HG02763 (cell line): ENCODE measurements around the gene ZNF43.
"Not testable (repeated sequence)": the region's sequence is repeated elsewhere in the genome, so short reads cannot be mapped to it uniquely, and the experiment has no call there.

Source experiments
- ATAC-seq: cut with Tn5 transposase; IDR thresholded peaks from one replicate; pipeline ENCODE4 v1.9.1; 2021; ENCODE audit warnings: mild to moderate bottlenecking, moderate library complexity; ENCODE audit not compliant: unreplicated experiment

The ZNF43 gene

DNA sequence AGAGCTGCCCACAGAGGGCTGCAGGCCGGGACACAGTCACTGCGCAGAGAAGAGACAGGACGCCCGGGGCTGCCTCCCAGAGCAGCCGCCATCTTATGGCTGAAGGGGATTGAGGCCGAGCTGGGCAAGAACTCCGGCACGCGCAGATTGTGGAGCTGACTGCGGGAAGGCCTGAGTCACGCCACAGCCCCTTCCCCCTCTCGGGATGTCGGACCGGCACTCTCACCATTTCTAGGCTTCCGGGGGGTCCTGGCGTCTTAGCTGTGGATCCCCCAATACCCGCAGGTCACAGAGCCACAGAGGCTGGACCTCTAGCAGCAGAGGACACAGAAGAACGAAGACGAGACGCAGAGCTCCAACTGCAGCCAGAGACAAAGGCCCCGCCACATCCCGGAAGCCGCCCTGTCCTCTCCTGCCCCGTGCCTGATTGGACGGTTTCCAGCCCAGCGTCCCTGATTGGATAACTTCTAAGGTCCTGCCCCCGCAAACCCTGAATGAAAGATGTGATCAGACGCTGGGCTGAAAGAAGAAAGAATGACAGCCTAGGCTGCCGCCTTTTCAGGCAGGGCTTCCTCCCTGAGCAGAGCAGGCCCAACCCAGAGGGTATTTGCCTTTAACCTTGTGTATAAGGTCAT, at the start of gene ZNF43:
Gene ZNF43, minus strand, starts transcription at position 373 of the 635 bp plus-strand sequence. Its CDS starts 144 bp downstream, at position 229.
- ATAC-seq = peak; percentile 92

DNA sequence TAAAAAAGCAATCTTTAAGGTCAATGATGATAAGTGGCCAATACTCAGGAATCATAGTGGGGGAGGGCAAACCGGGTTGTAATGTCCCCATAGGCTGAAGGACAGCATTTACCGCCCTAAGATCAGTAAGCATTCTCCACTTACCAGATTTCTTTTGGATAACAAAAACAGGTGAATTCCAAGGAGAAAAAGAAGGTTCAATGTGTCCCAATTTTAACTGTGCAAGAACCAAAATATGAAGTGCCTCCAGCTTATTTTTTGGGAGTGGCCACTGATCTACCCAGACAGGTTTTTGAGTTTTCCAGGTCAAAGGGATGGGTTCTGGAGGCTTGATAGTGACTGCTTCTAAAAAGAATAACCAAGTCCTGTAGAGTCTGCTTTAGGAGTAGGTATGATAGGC, 49.5 kb upstream of the ZNF43 start:
- ATAC-seq = not testable (repeated sequence)

DNA sequence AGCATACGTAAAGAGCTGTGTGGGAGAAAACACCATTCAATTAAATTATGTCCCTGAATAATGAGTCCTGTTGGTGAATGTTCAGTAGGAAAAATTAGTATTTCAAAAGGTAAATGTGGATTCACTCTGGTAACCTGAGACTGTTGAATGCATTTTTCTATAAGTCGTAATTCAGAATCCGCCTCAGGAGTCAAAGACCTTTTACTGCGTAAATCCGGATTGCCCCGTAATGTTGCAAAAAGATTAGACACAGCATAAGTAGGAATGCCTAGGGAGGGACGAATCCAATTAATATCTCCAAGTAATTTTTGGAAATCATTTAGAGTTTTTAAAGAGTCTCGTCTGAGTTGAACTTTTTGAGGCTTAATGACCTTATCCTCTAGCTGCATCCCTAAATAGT, 48.8 kb upstream of the ZNF43 start:
- not testable (repeated sequence) for ATAC-seq

DNA sequence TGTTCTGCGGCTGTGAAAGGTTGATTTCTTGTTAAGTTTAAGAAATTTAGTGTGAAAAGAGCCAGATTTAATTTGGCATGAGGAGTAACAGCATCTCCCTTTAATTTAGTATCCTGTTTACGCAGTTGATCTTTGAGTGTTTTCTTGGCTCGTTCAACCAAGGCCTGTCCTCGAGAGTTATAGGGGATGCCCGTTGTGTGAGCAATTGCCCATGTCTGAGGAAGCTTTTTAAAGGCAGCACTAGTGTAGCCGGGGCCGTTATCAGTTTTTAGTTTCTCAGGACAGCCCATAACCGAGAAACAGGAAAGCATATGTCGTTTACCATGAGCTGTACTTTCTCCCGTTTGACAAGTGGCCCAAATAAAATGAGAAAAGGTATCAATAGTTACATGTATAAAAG, 47.5 kb upstream of the ZNF43 start:
- no peak for ATAC-seq

DNA sequence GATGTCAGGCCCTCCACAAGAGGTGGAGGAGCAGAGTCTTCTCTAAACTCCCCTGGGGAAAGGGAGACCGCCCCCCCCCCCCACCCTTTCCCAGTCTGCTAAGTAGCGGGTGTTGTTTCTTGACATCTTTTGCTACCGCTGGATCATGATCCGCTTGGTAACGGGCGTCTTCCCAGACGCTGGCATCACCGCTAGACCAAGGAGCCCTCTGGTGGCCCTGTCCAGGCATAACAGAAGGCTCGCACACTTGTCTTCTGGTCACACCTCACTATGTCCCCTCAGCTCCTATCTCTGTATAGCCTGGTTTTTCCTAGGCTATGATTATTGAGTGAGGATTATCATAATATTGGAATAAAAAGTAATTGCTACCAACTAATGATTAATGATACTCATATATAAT, 44.8 kb upstream of the ZNF43 start:
- ATAC-seq = not testable (repeated sequence)

DNA sequence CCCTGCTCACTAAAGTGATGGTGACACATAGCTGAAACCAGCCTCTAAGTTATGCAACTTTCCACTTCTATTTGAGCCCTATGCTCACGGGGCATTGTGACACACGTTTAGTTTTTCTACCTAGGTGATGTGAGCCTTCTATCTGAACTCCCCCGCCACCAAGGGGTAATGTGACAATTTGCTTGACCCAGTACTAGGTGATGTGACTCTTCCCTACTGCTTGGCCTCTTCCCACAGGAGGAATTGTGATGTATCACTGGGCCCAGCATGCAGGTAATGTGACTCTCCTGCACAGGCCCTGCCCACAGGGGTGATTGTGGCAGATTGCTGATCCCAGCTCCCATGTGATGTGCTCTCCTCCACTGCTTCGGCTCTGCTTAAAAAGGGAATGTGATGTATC, 42.7 kb upstream of the ZNF43 start:
- ATAC-seq = no peak

DNA sequence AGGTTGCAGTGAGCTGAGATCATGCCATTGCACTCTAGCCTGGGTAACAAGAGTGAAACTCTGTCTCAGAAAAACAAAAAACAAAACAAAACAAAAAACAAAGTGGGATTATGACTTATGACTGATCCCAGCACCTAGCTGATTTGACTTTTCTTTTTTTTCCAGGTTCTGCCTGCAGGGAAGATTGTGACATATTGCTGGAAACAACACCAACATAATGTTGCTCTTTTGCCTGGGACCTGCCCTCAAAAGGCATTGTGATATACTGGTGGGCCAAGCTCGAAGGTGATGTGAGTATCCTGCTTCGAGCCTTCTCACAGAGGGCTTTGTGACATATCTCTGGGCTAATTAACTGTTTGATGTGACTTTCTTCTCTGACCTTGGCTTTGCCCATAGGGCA, 42.0 kb upstream of the ZNF43 start:
- no peak for ATAC-seq

DNA sequence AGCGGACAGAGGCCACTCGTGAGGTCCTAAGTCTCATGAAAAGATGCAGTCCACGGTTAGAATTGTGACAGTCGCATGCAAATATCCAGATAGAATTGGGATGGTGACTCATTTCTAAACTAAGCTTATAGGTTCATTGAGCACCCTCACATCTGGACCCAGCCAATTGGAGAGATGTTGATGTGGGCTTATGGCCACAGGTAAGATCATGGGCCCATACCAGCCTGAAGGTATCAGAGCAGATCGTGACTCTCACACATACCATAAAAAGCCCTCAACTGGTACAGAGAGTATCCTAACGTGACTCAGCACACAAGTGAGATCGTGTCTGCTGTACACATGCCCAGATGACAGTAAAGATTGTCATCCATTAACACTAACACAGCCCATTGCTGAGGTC, 40.6 kb upstream of the ZNF43 start:
- not testable (repeated sequence) for ATAC-seq

DNA sequence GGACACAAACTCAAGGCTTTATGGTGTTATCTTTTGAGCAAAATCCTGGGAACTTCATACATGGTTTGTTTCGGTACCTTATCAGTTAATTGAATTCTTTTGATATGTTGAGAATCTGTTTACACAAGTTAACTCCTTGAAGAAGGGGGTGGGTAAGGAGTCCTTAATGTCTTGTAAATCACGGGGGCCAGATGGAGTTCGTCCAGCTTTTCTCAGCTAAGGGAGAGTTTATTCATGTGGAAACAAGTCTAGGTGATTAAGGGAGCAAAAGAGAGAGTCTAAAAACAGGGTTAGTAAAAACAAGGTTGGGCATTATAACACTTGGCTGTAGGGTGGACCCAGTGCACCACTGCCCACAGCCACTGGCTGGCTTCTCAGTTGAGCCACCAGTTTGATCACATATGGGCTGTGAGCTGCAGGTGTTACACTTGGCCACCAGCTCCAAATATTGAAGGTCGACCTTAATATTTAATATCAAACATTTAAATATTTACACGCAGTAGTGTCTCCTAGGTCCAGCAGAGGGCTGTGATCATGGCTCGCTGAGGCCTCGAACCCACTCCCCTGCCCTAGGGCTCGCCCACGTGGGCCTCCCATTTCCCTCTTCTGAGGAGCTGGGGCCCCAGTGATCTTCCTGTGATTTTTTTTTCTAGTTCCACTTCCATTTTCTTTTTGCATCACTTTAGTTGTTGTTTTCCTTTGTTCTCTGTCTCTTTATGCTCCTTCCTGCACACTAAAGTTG, 21.0 kb upstream of the ZNF43 start:
- ATAC-seq = no peak

DNA sequence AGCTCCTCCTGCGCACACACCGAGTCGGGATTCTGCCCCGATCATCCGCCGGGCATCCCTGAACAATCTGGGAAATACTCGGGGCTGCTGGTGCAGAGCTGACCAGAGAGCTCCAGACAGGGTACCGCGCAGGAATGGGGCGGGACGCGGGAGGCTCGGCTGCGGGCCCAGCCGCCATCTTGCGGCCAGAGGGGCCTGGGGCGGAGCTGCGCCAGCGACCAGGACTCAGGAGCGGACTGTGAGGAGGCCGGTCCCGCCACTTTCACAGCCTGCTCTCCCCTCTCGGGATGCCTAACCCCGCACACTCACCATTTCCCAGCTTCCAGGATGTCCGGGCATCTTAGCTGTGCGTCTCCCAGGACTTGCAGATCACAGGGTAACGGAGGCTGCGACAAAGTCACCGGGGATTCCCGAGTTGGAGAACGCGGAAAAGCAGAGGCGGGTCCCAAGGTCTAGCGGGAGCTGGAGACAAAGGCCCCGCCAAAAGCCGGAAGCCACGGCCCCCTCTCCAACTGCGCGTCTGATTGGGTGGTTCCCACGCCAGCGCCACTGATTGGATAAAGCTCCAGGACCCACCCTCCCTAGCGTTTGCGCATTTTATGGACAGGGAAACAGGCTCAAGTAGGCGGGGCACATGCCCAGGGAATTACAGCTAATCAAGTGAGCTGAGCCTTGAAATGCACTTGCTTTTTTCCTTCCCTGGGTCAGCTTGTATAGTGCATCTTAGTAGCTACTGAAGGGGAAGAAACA, 15.8 kb upstream of the ZNF43 start:
- ATAC-seq = peak; percentile 93

DNA sequence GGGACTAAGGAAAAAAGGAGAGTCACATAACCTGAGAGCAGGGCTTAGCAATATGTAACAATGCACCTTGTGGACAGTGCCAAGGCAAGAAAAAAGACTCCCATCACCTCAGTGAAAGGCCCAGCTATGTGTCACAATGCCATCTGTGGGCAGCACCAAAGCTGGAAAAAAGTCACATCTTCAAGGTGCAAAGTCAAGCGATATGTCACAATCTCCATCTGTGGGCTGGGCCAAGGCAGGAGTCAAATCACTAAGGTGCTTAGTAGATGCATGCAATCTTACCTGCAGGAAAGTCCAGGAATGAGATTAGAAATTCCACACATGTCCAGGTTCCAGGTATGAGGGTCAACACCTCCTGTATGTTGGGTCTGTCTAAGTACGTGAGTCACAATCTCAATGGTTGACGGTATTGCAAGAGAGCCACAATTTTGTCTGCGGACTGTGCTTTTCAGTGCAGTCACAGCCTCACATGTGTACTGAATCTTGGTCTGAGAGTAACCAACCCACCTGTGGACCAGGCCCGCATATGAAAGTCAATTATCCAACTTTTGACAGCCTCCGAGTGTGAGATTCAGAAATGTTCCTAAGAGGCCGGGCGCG, 14.8 kb upstream of the ZNF43 start:
- ATAC-seq = no peak

DNA sequence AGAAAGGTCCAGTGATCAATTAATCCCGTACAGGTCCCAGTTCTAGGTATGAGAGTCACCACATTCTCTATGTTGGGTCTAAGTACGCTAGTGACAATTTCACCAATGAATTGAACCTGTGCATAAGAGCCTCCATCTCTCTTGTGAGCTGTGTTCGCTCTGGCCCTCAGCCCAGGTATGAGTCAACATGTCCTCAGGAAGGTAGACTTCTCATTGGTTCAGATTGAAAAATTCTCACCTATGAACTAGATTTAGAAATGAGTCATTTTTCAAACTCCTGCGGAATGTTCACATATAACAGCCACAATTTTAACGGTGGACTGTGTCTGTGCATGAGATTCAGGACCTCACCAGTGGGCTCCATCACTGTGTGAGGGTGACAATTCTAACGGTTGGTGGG, 12.7 kb upstream of the ZNF43 start:
- ATAC-seq = no peak

DNA sequence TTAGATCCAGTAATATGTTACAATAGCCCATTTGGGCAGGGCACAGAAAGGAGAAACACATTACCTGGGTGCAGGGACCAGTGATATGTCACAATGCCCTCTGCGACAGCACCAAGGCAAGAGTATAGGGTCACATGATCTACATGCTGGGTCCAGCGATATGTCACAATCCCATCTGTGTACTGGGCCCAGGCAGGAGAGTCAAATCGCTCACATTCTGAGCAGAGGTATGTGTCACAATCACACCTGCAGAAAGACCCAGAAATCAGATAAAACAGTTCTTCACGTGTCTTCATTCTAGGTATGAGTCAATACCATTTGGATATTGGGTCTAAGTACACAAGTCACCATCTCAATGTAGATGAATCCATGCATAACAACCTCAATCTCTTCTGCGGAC, 7.1 kb upstream of the ZNF43 start:
- no peak for ATAC-seq

DNA sequence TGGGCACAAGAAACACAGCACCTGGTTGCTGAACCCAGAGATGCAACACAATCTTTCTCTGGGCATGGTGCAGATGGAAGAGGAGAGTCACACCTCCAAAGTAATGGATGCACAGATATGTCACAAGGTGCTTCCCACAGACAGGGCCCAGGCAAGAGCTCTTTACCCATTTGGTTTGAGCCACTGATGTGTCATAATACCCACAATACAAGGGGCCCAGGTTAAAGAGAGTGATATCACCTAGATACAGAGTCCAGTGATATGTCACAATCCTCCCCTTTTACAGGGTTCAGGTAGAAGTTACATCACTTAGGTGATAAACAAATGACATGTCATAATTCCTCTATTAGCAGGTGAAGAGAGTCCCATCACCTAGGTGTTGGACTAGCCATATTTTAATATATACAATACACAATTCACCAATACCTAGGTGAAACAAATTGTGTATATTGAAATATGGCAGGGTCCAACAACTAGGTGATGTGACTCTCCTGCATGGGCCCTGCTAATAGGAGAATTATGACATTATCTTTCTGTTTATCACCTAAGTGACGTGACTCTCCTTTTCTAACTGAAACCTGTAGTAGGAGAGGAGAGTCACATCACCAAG, 5.6 kb upstream of the ZNF43 start:
- no peak for ATAC-seq

DNA sequence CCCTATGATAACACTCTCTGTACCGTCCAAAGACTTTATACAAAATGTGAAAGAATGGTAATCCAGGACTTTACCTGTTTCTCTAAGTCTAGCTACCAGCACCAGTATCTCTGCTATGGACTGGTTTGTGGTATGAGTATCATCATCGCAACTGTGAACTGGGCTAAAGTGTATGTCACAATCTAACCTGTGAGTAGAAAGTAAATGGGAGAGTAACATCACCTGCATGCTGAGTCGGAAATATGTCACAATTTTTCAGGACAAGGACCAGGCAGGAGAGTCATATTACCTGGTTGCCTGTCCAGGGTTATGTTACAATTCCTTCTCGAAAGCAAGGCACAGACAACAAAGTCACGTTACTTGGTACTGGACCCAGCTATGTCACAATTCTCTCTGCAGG, 5.1 kb upstream of the ZNF43 start:
- ATAC-seq = no peak

DNA sequence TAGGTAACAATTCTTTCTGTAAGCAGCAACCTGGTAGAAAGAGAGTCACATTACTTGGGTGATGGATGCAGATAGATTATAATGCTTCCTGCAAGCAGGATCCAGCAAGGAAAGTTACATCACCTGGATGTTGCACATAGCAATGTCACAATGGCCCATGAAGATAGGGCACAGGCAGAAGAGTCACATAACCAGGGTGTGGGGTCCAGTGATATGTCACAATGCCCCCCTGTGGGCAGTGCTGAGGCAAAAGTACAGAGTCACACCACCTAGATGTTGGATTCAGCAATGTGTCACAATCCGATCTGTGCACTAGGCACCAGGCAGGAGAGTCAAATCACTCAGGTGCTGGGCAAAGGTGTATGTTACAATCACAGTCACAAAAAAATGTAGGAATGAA, 4.0 kb upstream of the ZNF43 start:
- ATAC-seq = no peak

DNA sequence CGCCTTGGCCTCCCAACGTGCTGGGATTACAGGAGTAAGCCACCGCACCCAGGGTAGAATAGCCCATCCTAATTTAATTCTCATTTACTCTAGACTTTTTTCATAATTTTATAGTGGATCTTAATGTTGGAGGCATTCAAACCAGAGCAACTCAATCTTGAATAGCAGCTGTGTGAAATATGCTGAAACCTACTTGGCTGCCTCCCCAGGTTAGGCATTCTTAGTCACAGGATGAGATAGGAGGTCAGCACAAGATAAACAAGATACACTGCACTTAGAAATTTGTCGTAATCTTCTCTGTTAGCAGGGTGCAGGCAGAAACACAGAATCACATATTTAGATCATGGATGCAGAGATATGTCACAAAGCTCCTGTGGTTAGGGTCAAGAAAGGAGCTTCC, 2.7 kb upstream of the ZNF43 start:
- no peak for ATAC-seq

DNA sequence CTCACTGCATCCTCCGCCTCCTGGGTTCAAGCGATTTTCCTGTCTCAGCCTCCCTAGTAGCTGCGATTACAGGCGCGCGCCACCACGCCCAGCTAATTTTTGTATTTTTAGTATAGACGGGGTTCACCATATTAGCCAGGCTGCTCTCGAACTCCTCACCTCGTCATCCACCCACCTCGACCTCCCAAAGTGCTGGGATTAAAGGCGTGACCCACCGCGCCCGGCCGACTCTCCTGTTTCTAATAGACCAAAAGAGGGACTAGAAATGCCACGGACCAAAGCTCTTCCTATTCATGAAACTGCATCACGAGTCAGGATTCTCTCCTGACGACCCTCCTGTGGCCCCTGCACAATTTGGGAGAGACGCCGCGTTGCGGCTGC, 563 bp downstream of the ZNF43 start:
- no peak for ATAC-seq

DNA sequence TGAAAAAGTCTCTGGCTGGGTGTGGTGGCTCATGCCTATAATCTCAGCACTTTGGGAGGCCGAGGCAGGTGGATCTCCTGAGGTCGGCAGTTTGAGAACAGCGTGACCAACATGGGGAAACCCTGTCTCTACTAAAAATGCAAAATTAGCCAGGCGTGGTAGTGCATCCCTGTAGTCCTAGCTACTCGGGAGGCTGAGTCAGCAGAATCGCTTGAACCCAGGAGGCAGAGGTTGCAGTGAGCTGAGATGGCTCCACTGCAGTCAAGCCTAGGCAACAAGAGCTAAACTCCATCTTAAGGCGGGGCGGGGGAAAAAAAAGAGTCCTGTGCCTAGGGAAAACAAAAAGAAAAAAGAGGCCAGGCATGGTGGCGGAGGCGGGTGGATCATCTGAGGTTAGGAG, 2.2 kb downstream of the ZNF43 start:
- ATAC-seq = no peak

DNA sequence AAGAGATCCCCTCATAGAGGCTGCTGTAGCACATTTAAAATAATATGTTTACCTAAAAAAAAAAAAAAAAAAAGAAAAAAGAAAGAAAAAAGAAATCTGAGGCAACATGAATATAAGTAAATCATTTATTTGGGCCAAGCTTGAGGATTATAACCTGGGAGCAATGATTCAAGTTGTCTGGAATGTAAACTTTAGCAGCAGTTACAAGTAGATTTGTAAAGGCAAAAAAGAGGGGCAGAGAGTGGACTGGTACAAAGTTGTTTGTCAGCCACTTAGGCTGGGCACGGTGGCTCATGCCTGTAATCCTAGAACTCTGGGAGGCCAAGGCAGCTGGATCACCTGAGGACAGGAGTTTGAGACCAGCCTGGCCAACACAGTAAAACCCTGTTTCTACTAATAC, 11.3 kb downstream of the ZNF43 start:
- ATAC-seq = no peak

DNA sequence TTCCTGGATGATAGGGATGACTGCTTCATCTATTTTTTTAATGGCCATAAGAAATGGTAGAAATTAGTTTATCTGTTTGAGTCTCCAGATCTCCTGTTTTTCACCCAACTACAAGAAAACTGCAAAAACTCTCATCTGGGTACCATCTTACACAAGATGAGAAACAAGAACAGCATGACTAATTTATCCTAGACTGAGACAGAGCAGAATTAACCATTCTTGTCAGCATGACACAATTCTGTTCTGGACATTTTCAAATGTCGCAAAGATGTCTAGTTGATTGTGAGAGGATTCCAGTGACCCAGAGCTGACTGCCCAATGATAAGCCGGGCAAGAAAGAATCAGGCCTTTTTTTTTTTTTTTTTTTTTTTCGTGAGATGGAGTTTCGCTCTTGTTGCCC, 12.8 kb downstream of the ZNF43 start:
- ATAC-seq = no peak
